Stimulated activated naive CD4-positive, alpha-beta T cell (primary cell): ENCODE measurements around the gene OR10V1.

Experiments
- DNase-seq, 6 experiments: peaks; one replicate each; lab custom pipeline; 2025; lab: John Stamatoyannopoulos, UW

OR10V1 gene, protein sequence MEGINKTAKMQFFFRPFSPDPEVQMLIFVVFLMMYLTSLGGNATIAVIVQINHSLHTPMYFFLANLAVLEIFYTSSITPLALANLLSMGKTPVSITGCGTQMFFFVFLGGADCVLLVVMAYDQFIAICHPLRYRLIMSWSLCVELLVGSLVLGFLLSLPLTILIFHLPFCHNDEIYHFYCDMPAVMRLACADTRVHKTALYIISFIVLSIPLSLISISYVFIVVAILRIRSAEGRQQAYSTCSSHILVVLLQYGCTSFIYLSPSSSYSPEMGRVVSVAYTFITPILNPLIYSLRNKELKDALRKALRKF

DNA sequence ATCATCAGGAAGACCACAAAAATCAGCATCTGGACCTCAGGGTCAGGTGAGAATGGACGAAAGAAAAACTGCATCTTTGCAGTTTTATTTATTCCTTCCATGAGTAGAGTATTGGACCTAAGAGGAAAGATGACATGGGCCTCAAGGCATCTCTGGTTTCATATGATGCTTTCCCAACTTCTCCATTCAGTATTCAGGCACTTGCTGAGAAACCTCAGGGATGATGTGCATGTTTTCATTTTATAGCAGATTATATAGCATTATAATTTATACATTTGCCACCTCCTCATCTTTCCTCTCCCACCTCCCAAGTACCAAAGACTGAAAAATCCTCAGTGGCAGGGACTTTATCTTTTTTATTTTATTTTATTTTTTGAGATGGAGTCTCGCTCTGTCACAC, at the start of gene OR10V1:
Gene OR10V1, minus strand, starts transcription at position 101 of the 400 bp plus-strand sequence. Its CDS starts 0 bp downstream, at position 101.
- no peak for DNase-seq

DNA sequence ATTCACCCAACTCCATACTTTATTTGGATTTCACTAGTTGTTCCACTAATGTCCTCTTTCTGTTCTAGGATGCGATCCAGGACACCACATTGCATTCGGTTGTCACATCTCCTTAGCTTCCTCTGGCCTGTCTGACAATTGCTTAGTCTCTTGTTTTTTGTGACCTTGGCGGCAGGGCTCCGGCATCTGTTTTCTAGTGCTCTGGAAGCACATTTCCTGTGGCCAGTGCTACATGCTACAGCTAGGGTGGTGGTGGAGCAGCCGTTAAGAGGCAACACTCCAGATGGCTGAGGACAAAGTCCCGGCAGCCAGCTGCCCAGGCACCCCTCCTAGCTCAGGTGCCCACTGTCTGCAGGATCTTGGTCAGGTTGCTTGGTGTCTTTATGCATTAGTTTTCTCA, 48.3 kb upstream of the OR10V1 start:
- no peak for DNase-seq

DNA sequence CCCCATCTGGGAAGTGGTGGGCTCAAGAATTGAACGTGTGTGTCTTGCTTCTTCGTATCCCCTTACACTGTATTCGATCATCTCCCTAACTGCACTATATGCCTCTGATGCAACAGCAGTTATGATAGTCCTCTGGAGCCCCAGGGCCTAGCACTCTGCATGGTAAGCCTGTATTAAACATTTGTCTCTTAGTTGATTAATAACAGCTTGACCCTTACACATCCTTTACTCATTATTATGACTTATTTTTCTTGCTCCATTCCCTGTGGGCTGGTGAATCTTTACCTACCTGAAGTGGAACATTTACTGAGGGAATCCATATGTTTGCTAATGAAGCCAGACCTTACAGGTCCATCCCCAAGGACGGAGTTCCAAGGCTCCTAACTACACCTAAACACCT, 47.1 kb upstream of the OR10V1 start:
- no peak for DNase-seq

- no peak for DNase-seq
Measured at GRCh38 chr11:59759900-59760299, 46.3 kb upstream of the OR10V1 start.

DNA sequence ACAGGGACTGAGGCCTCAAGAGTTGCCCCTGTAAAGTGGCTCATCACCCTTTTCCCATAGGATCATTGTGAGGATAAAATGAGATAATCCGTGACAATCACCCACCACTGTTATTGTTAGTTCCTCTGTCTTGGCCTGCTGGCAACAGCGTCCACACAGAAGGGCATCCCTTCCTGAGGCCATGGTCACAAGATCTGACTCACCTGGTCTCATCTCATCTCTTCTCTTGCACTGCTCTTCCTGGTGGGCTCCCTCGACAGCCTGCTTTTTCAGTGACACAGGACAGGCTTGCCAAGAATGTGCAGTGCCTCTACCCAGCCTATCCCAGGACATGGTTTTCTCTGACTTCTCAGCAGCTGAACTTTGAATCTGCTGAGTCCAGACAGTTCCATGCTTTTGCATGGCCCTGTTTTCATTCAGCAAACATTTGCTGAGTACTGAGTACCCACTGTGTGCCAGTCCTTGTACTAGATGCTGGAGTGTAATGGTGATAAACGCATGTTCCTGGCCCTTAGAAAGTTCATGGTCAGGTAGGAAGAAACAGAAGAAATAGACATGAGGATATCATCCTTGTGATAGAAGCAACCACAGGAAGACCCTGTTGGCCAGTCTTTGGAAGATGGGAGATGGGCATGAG, 44.9 kb upstream of the OR10V1 start:
- no peak for DNase-seq

- no peak for DNase-seq
Measured at GRCh38 chr11:59756845-59757244, 43.2 kb upstream of the OR10V1 start.

- DNase-seq = no peak
Measured at GRCh38 chr11:59756558-59756840, 42.9 kb upstream of the OR10V1 start.

GRCh38 chr11:59755701-59756557, 42.3 kb upstream of the OR10V1 start:
- DNase-seq = peak in 4 of 6 experiments; percentile 25 to 57 (median 34)

DNA sequence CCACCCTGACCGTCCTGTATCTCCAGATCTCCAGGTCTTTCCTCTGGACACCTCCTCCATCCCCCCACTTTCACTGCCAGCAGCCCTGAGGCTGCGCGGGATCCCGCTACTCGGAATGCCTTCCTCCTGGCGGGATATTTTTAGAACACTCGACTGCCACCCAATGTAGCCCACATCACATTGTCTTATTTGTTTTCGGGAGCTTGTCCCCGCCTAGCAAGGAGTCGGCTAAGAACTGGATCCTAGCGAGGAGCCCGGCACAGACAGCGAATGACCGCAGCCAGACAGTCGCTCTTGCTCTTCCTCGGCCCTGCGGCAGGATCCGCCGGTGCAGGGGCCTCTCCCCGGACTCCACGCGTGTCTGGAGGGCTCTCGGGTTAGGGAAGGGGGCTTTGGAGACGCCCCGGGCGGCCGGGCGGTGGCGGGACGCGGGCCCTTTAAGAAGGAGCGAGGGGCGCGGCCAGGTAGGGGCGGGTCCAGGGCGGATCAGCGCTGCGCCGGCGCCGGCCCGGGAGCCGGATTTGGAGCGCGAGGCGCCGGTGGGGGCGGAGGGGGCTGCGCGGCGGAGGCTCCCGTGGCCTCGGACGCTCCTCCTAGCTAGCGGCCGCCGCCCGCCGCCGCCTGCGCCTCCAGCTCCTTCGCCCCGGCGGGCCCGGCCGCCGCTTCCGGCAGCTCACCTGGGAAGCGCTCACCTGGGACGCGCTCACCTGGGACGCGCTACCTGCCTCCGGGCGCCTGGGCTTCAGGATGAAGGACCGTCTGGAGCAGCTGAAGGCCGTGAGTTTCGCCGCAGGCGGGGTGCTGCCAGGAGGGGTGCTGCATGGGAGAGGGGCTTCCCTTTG, 41.4 kb upstream of the OR10V1 start, which contains the start of gene STX3:
Gene STX3, plus strand, starts transcription at position 518 of the 842 bp plus-strand sequence. Its CDS starts 230 bp downstream, at position 748.
- DNase-seq = peak; percentile 50 to 68 (median 64)

DNA sequence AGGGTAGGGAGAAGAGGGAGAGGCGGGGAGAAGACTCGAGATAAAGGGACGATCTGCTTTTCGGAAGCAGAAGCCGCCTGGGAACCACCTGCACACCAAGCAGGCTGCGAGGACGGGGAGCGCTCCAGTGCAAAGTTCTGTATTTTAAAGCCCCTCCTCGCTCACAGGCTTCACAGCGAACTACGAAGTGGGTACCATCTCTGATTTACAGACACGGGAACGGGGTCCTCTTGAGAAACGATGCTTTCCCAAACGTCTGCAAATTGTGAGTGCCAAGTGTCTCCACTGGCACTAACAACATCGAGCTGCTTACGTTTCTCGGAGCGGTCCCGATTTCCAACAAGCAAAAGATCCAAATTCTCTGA, 40.8 kb upstream of the OR10V1 start:
- DNase-seq = peak in 4 of 6 experiments; percentile 31 to 73 (median 46)

DNA sequence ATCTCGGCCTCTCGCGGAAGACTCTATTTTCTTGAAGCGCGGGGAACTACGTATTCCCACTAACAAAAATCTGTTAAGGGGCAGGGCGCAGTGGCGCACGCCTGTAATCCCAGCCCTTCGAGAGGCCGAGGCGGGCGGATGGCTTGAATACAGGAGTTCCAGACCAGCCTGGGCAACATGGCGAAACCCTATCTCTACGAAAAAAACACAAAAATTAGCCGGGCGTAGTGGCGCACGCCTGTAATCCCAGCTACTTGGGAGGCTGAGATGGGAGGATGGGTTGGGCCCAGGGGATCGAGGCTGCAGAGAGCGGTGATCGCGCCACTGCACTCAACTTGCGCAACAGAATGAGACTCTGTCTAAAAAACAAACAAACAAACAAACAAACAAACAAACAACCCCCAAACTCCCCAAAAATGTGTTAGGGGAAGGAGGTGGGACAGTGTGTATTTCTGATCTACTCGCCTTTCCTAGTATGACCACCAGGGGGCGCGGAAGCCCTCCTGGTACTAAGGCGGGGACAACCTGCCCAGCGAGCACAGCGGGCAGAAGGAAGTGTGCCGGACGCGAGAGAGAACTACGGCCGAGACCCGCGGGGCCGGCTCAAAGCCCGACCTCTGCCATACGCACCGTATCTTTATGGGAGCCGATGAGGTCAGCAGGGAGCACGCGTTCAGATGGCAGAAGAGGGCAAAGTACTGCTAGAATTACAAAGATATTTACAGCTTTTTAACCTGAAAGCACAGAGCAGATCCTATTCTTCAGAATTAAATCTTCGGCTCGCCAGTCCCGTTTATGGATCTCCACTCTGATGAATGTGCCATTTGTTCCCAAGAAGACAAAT, 40.2 kb upstream of the OR10V1 start:
- DNase-seq = peak; percentile 47 to 86 (median 76)

DNA sequence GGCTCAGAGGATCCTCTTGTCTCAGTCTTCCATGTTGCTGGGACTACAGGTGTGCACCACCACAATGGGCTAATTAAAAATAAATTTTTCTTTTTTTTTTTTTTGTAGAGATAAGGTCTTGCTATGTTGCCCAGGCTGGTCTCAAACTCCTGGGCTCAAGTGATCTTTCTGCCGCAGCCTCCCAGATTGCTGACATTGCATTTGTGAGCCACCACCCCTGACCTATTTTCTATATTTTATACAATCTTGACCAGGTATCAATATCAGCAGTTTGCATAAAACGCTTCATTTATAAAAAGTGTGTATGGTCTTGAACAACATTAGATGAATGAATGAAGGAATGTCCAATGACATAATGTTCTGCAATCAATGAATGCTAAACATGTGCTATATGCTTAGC, 32.5 kb upstream of the OR10V1 start:
- DNase-seq = no peak

DNA sequence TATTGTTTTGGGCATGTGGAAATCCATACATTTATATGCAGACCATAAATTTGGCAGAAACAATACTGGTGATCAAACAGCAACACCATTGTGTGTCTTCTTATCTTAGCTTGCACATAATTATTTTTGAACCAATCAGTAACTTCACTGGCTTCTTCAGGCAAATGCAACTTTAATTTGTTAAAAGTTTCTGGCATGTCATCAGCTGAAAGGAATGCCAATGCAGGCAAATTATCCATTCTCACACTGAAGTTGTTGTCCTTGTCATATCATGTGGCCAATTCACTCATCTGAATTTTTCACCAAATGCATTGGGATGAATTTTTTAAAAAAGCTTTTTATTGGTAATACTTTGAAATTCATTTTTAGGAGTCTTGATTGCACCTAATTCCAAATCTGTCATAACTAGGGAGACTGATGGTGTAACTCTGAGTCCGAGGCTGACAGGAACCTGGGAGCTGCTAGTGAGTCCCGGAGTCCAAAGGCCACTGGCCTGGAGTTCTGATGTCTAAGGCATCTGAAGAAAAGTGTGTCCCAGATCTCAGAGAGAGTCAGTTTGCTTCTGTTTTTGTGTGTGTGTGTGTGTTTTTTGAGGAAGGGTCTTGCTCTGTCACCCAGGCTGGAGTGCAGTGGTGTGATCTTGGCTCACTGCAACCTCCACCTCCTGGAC, 17.4 kb upstream of the OR10V1 start:
- no peak for DNase-seq

DNA sequence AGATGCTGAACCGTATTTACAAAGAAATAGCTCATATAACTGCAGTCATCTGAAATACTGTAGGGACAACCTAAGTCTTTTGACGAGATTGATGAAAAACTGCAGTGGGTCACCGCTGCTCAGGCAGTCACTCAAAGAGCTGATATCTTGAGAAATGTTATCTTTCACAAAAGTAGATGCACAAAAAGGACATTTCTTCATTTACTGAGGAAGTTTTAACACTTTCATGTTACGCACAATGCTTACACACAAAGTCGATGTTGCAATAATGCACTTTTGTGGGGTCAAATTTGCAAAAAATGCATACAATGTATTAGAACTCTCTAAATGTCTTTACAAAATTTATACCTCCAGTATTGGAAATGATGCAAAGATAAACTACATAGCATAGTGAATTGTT, 16.2 kb upstream of the OR10V1 start:
- DNase-seq = no peak

- no peak for DNase-seq
Measured at GRCh38 chr11:59728913-59729312, 15.3 kb upstream of the OR10V1 start.

- no peak for DNase-seq
Measured at GRCh38 chr11:59728154-59728553, 14.5 kb upstream of the OR10V1 start.

DNA sequence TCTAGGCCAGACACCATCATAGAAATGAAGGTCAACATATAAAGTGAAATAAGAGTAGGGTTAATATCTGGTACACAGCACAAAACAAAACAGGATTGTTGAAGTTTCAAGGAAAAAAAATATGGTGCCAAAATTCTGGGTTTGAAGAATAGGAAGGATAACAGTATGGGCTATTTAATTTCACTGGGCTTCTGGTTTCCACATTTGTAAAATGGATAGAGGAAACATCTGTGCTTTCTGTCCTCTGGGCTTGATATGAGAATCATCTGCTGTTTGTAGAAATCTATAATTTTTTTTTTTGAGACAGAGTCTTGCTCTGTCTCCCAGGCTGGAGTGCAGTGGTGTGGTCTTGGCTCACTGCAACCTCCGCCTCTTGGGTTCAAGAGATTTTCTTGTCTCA, 13.8 kb upstream of the OR10V1 start:
- no peak for DNase-seq

- no peak for DNase-seq
Measured at GRCh38 chr11:59724066-59724465, 10.4 kb upstream of the OR10V1 start.

GRCh38 chr11:59719556-59719955, 5.9 kb upstream of the OR10V1 start:
- no peak for DNase-seq

DNA sequence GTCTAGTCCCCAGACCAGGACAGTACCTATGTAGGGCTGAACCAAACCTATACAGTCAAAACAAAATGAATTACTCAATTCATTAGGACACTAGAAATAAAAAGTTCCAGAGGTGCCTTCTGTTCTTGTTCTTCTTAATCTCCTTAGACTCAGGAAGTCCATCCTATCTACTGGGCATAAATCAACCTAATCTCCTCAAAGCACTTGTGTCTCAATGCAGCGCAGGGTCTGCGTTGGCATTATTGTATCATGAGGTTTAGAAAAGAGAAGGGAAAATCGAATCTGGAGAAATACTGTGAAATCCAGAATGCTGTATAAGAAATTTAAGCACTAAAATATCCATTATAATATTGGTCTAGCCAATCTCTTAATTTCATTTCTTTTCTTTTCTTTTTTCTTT, 2.4 kb upstream of the OR10V1 start:
- no peak for DNase-seq
